ENCODE measurements around the gene CHIA. TPM values are rescaled to one million over a fixed set of nuclear protein-coding genes. Genes with fewer than 3 reads are reported as not detected.

The CHIA gene
- total and polyA plus RNA-seq, 2 donors from 2014 or later: 0.52 TPM; not detected in 1

DNA sequence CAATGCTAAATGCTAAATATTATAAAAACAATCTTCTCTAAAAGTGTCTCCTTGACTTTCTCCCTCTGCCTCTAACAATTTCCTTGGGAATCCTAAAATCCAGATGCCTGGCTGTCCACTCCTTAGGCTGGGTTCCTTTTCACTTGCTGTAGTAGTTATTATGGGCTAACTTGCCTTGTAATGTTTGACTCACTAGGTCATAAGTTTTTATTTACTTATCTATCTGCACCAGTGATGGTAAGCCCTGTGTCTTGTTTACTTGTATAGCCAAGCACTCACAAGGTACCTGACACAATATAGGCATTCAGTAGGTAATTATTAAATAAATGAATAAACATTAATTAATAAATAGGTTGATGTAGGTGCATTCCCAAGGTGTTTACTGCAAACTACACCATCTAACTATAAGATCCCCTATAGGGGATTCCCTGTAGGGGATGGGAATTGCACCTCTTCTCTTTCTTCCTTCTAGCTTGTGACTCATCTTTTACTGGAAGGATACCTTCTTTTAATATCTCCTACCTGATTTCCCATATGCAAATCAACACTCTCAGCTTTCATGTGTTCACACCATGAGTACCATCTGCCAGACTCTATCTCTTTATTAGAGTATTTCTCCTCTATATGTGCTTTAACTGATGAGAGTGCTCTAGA lies 14.7 kb upstream of the CHIA start:
- Histone ChIP-seq H3K4me1 (ENCODE audit: control insufficient read depth in 2 of 3, insufficient read depth in 2 of 3, low read depth in 1 of 3, low read length in 3 of 3) (no peaks in the 10 kb centered on the region), H3K36me3 (ENCODE audit: control insufficient read depth in 2 of 3, insufficient read depth in 3 of 3, low read length in 3 of 3) (no peaks in the 10 kb centered on the region), H3K9ac (ENCODE audit: low read length in 3 of 3) (no peak overlapping the region), H3K27ac (ENCODE audit: low read depth in 2 of 2, low read length in 2 of 2) (no peak overlapping the region), H3K9me3 (ENCODE audit: control insufficient read depth in 2 of 3, insufficient read depth in 1 of 3, low read length in 3 of 3) (peaks cover 0 to 4% (median 3%) of the 10 kb centered on the region in 3 donors), H3K4me3 (ENCODE audit: low read length in 3 of 3) (no peak overlapping the region), H3K27me3 (ENCODE audit: control insufficient read depth, insufficient read depth, low read length) (peaks cover 7% of the 10 kb centered on the region)
- intact Hi-C loops (cut with DNase I): no loop called here
- DNase-seq (no peak), FAIRE-seq (no peak)
- TF ChIP-seq, protein P1, sequence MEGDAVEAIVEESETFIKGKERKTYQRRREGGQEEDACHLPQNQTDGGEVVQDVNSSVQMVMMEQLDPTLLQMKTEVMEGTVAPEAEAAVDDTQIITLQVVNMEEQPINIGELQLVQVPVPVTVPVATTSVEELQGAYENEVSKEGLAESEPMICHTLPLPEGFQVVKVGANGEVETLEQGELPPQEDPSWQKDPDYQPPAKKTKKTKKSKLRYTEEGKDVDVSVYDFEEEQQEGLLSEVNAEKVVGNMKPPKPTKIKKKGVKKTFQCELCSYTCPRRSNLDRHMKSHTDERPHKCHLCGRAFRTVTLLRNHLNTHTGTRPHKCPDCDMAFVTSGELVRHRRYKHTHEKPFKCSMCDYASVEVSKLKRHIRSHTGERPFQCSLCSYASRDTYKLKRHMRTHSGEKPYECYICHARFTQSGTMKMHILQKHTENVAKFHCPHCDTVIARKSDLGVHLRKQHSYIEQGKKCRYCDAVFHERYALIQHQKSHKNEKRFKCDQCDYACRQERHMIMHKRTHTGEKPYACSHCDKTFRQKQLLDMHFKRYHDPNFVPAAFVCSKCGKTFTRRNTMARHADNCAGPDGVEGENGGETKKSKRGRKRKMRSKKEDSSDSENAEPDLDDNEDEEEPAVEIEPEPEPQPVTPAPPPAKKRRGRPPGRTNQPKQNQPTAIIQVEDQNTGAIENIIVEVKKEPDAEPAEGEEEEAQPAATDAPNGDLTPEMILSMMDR (IDR thresholded peaks at IDR 0.05; ENCODE audit: borderline replicate concordance, extremely low read depth, insufficient read depth): no peak

GRCh38 chr1:111279144-111279543 lies 11.5 kb upstream of the CHIA start:
- DNase-seq: no peak

DNA sequence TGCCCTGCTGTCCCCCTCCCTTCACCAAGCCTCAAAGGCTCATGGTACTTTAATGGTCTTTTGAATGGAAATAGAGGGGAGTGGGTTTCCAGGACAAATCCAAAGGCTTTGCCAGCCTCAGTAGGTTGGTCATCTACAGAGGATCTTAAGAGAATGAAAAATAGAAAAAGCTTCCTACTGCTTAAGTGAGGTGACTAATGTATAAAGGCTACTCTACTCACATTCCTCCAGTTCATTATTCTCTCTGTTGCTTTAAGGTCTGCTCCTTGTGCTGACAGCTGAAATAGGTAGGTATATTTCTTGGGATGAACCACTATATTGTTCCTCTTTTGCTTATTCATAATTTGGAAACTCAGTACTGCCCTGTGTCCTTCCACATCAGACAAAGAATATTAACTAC lies 10.4 kb upstream of the CHIA start:
- TF ChIP-seq, protein P1 (IDR thresholded peaks at IDR 0.05; ENCODE audit: borderline replicate concordance, extremely low read depth, insufficient read depth): no peak
- Histone ChIP-seq H3K9me3 (ENCODE audit: control insufficient read depth in 2 of 3, insufficient read depth in 1 of 3, low read length in 3 of 3) (peaks cover 0 to 4% (median 3%) of the 10 kb centered on the region in 3 donors), H3K4me3 (ENCODE audit: low read length in 3 of 3) (no peak overlapping the region), H3K27ac (ENCODE audit: low read depth in 2 of 2, low read length in 2 of 2) (no peak overlapping the region), H3K4me1 (ENCODE audit: control insufficient read depth in 2 of 3, insufficient read depth in 2 of 3, low read depth in 1 of 3, low read length in 3 of 3) (no peaks in the 10 kb centered on the region), H3K9ac (ENCODE audit: low read length in 3 of 3) (no peak overlapping the region), H3K27me3 (ENCODE audit: control insufficient read depth, insufficient read depth, low read length) (no peaks in the 10 kb centered on the region), H3K36me3 (ENCODE audit: control insufficient read depth in 2 of 3, insufficient read depth in 3 of 3, low read length in 3 of 3) (no peaks in the 10 kb centered on the region)
- FAIRE-seq: no peak
- intact Hi-C loops (cut with DNase I): no loop called here
- no peak for DNase-seq

More at GRCh38 chr1:111279144-111279543, 11.5 kb upstream of the CHIA start:
- Histone ChIP-seq H3K27ac (ENCODE audit: low read depth in 2 of 2, low read length in 2 of 2) (no peak overlapping the region), H3K27me3 (ENCODE audit: control insufficient read depth, insufficient read depth, low read length) (no peaks in the 10 kb centered on the region), H3K4me3 (ENCODE audit: low read length in 3 of 3) (no peak overlapping the region), H3K36me3 (ENCODE audit: control insufficient read depth in 2 of 3, insufficient read depth in 3 of 3, low read length in 3 of 3) (no peaks in the 10 kb centered on the region), H3K4me1 (ENCODE audit: control insufficient read depth in 2 of 3, insufficient read depth in 2 of 3, low read depth in 1 of 3, low read length in 3 of 3) (no peaks in the 10 kb centered on the region), H3K9me3 (ENCODE audit: control insufficient read depth in 2 of 3, insufficient read depth in 1 of 3, low read length in 3 of 3) (peaks cover 0 to 4% (median 3%) of the 10 kb centered on the region in 3 donors), H3K9ac (ENCODE audit: low read length in 3 of 3) (no peak overlapping the region)
- intact Hi-C loops (cut with DNase I): no loop called here
- TF ChIP-seq, protein P1 (IDR thresholded peaks at IDR 0.05; ENCODE audit: borderline replicate concordance, extremely low read depth, insufficient read depth): no peak
- no peak for FAIRE-seq

All from kidney (tissue), 14 donors.